ENCODE data around the gene SLC4A1. TPM values are rescaled to one million over a fixed set of nuclear protein-coding genes. Genes with fewer than 3 reads are reported as not detected.
A peak's percentile ranks its signal among the peaks of the same experiment; 100 is the strongest.

Gene SLC4A1
- total RNA-seq, 4 donors from 2014 or later, result not detected

DNA sequence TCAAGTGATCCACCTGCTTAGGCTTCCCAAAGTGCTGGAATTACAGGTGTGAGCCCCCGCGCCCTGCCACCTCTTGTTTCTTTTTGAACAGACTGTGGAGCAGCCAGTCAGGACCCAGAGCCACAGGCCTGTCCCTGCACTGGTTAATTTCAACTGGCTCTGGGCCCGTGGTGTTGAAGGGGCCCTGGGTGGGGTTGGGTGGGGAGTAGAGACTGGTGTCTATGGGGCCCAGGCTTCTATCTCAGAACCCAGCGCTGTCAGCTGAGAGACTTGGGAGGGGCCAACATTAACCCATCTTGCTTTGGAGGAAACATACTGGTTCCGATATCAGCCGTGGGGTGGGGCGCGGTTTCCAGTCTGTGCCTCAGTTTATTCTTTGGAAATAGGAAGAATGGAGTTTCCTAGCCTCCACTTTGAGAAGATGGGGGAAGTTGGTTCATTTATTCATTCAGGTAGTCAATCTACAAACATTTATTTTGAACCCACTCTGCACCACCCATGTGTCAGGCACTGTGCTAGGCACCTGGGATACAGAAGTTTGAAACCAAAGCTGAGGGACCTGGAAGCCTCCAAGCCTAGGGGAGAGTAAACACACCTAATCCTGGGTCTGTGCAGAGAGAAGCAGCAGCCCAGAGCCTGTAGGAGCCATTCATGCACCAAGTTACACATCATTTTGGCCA lies 15.5 kb upstream of the SLC4A1 start:
- H3K27me3 ChIP-seq, result no peaks in the 10 kb centered on the region
- H3K9me3 ChIP-seq, result no peaks in the 10 kb centered on the region
- H3K4me1 ChIP-seq, result peaks cover 0 to 16% (median 3%) of the 10 kb centered on the region in 4 donors
- no peaks in the 10 kb centered on the region for H3K36me3 ChIP-seq
- DNase-seq, result no peak
- no peak overlapping the region for H3K27ac ChIP-seq
- in situ Hi-C loops (cut with MboI; ENCODE audit: low pct_ligation_motif_present in 1 of 4, low pct_unique_long_range_greater_than_20kb in 1 of 4, low sequenced_read_pairs in 3 of 4) (no loop called here), intact Hi-C loops (cut with DNase I; ENCODE audit: low total_unique reads) (no loop called here)
- no peak for TF ChIP-seq POLR2AphosphoS5 (IDR thresholded peaks at IDR 0.05)
- no peak for TF ChIP-seq EP300 (IDR thresholded peaks at IDR 0.05; ENCODE audit: low read depth)
- TF ChIP-seq, protein P1, sequence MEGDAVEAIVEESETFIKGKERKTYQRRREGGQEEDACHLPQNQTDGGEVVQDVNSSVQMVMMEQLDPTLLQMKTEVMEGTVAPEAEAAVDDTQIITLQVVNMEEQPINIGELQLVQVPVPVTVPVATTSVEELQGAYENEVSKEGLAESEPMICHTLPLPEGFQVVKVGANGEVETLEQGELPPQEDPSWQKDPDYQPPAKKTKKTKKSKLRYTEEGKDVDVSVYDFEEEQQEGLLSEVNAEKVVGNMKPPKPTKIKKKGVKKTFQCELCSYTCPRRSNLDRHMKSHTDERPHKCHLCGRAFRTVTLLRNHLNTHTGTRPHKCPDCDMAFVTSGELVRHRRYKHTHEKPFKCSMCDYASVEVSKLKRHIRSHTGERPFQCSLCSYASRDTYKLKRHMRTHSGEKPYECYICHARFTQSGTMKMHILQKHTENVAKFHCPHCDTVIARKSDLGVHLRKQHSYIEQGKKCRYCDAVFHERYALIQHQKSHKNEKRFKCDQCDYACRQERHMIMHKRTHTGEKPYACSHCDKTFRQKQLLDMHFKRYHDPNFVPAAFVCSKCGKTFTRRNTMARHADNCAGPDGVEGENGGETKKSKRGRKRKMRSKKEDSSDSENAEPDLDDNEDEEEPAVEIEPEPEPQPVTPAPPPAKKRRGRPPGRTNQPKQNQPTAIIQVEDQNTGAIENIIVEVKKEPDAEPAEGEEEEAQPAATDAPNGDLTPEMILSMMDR (IDR thresholded peaks at IDR 0.05), result no peak
- TF ChIP-seq POLR2A (IDR thresholded peaks at IDR 0.05), result no peak
- no peak overlapping the region for H3K4me3 ChIP-seq
- 87 to 94% methylated on average over 3 to 8 of the region's 8 CpGs for WGBS, 2 donors (ENCODE audit: low coverage in 1 of 2)

DNA sequence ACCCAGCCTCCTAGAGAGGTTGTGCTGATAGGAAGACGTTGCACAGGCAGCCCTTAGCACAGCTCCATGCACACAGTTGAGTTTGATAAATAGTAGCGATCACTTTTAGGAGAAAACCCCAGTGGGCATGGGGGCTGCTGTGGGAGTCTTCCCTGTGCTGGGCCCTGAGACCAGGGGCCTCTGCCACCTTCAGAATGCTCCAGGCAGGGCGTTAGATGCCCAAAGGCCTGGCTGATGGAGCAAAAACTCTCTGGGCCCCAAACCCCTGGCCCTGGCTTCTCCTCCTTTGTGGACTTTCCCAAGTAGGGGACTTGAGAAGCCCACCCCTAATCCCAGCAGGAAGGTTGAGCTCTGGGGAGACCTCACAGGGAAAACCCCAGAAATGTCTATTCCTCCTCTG lies 14.3 kb upstream of the SLC4A1 start:
- Histone ChIP-seq H3K4me1 (peaks cover 0 to 16% (median 3%) of the 10 kb centered on the region in 4 donors), H3K4me3 (no peak overlapping the region), H3K27me3 (no peaks in the 10 kb centered on the region), H3K36me3 (no peaks in the 10 kb centered on the region), H3K9me3 (no peaks in the 10 kb centered on the region), H3K27ac (no peak overlapping the region)
- WGBS, 2 donors (ENCODE audit: low coverage in 1 of 2), result 72% methylated on average over 3 of the region's 3 CpGs; no CpG with 5 or more reads in 1 of the 2 donors
- intact Hi-C loops (cut with DNase I; ENCODE audit: low total_unique reads) (no loop called here), in situ Hi-C loops (cut with MboI; ENCODE audit: low pct_ligation_motif_present in 1 of 4, low pct_unique_long_range_greater_than_20kb in 1 of 4, low sequenced_read_pairs in 3 of 4) (no loop called here)
- TF ChIP-seq, protein P1 (IDR thresholded peaks at IDR 0.05), result no peak
- TF ChIP-seq POLR2A (IDR thresholded peaks at IDR 0.05) (no peak), POLR2AphosphoS5 (IDR thresholded peaks at IDR 0.05) (no peak), EP300 (IDR thresholded peaks at IDR 0.05; ENCODE audit: low read depth) (no peak)
- DNase-seq, result no peak

DNA sequence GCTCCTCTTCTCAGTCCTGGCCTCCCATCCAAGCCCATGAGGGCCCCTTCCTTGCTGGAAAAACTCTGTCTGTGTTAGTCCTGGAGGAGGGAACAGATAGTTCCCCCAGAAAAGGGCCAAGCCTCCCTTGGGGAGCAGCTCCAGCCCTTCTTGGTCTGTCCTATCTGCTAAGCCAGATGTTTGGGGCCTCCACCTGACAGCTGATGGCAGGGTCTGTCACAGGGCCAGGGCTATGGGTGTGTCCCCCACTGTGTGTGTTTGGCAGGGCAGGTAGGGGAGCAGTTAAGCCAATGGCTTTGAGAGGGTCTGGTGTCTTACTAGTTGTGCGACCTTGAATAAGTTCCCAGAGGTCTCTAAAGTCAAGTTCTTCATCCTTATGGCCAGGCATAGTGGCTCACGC lies 13.6 kb upstream of the SLC4A1 start:
- in situ Hi-C loops (cut with MboI; ENCODE audit: low pct_ligation_motif_present in 1 of 4, low pct_unique_long_range_greater_than_20kb in 1 of 4, low sequenced_read_pairs in 3 of 4) (no loop called here), intact Hi-C loops (cut with DNase I; ENCODE audit: low total_unique reads) (no loop called here)
- TF ChIP-seq, protein P1 (IDR thresholded peaks at IDR 0.05), result no peak
- TF ChIP-seq POLR2AphosphoS5 (IDR thresholded peaks at IDR 0.05) (no peak), EP300 (IDR thresholded peaks at IDR 0.05; ENCODE audit: low read depth) (no peak), POLR2A (IDR thresholded peaks at IDR 0.05) (no peak)
- Histone ChIP-seq H3K4me1 (peaks cover 0 to 16% (median 3%) of the 10 kb centered on the region in 4 donors), H3K36me3 (no peaks in the 10 kb centered on the region), H3K27me3 (no peaks in the 10 kb centered on the region), H3K27ac (no peak overlapping the region), H3K9me3 (no peaks in the 10 kb centered on the region), H3K4me3 (no peak overlapping the region)
- 94% methylated on average over 2 of the region's 2 CpGs; no CpG with 5 or more reads in 1 of the 2 donors for WGBS, 2 donors (ENCODE audit: low coverage in 1 of 2)
- DNase-seq, result no peak

DNA sequence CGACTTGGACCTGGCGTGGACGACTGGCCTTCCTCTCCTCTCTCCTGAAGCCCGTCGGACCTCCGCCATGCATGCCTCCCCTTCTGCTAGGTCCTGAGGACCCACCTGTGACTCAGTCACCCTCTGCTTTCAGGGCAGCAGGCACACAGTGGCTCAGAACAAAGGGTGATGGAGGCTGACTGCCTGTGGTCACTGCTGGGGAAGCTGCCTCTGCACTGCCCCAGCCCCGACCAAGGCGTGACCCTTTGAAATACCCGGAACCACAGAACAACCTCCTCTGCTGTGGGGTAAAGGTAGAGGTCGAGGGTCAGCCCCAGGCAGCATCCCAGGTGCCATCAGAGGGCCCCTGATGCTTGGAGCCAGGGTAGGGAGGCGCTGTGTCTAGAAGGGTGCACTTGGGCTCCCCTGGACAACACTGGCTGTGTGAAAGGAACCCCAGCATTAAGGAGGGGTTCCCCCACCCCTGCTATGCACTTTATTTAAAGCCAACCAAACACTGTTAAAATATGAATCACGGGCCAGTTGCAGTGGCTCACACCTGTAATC lies 12.5 kb upstream of the SLC4A1 start:
- Histone ChIP-seq H3K9me3 (no peaks in the 10 kb centered on the region), H3K4me3 (no peak overlapping the region), H3K4me1 (peaks cover 0 to 16% (median 3%) of the 10 kb centered on the region in 4 donors), H3K36me3 (no peaks in the 10 kb centered on the region), H3K27me3 (no peaks in the 10 kb centered on the region), H3K27ac (peak overlapping the region; percentile 31 to 62 (median 48))
- intact Hi-C loops (cut with DNase I; ENCODE audit: low total_unique reads), result no loop called here
- WGBS, 2 donors (ENCODE audit: low coverage in 1 of 2), result 77% methylated on average over 12 of the region's 12 CpGs; no CpG with 5 or more reads in 1 of the 2 donors
- TF ChIP-seq EP300 (IDR thresholded peaks at IDR 0.05; ENCODE audit: low read depth), result no peak
- no peak for TF ChIP-seq POLR2A (IDR thresholded peaks at IDR 0.05)
- TF ChIP-seq POLR2AphosphoS5 (IDR thresholded peaks at IDR 0.05), result no peak
- TF ChIP-seq, protein P1 (IDR thresholded peaks at IDR 0.05), result no peak
- no peak for DNase-seq
- in situ Hi-C loops (cut with MboI; ENCODE audit: low pct_ligation_motif_present in 1 of 4, low pct_unique_long_range_greater_than_20kb in 1 of 4, low sequenced_read_pairs in 3 of 4), result no loop called here
